A549 (cell line): Measurements from ENCODE around the gene DPYD.

Source experiments
- BHLHE40 ChIP-seq: IDR thresholded peaks from 2 replicates; pipeline ENCODE4 v1.6.1; 2012; ENCODE audit warnings: low read depth, low read length, inconsistent platforms
- CBX8 ChIP-seq: fragments of 200-600 bp; sonication (generic); IDR thresholded peaks from 2 replicates; pipeline ENCODE4 v1.6.1; 2016
- EHF ChIP-seq: fragments of 250-450 bp; sonication (Bioruptor Pico); IDR thresholded peaks from 2 replicates; pipeline ENCODE4 v1.5.0; 2020; ENCODE audit warnings: mild to moderate bottlenecking
- JUN ChIP-seq, 2 experiments: fragments of >200 bp; sonication (Bioruptor Twin); formaldehyde crosslinking; IDR thresholded peaks; 2 replicates in 1 of 2; 3 replicates in 1 of 2; pipeline ENCODE4 v1.6.1; 2016 to 2017
- JUNB ChIP-seq: fragments of >200 bp; sonication (Bioruptor Twin); formaldehyde crosslinking; IDR thresholded peaks from 2 replicates; pipeline ENCODE4 v1.6.1; 2016
- NPAS2 ChIP-seq: fragments of 250-450 bp; sonication (Bioruptor Pico); IDR thresholded peaks from 2 replicates; pipeline ENCODE4 v1.8.0; 2022; ENCODE audit warnings: mild to moderate bottlenecking, moderate library complexity, borderline replicate concordance
- POLR2A ChIP-seq: IDR thresholded peaks from 2 replicates; pipeline ENCODE4 v1.6.1; 2012; ENCODE audit warnings: mild to moderate bottlenecking, low read length
- TF ChIP-seq, protein P1 (sequence below): fragments of >200 bp; sonication (Bioruptor Twin); formaldehyde crosslinking; IDR thresholded peaks from 3 replicates; pipeline ENCODE4 v1.5.1; 2016
- TF ChIP-seq, protein P2 (sequence below): IDR thresholded peaks from 2 replicates; pipeline ENCODE4 v1.6.1; 2012
- TF ChIP-seq, protein P3 (sequence below): fragments of 450-650 bp; IDR thresholded peaks from 2 replicates; pipeline ENCODE4 v1.6.1; 2014; ENCODE audit warnings: antibody characterized with exemption
- TF ChIP-seq, protein P4 (sequence below): fragments of >200 bp; sonication (Bioruptor Twin); formaldehyde crosslinking; IDR thresholded peaks from 3 replicates; pipeline ENCODE4 v1.6.1; 2016

DNA sequence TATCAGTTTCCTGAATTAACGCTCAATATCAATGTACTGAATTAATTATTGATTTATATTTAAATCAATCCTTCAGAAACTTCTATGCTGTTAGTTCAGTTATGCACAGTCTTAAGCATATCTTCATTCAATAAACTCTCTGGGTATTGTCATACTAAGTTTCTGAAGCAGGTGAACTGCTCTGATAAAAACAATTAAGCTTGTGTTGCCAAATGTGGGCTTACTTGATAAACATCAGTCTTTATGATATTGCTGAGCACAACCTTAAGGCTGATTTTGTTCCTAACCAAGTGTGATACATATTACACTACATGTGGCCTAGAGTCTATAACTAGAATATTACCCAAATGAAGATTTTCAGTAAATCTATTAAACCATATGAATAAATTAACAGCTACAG is 67.6 kb downstream of the DPYD start:
- no peak for TF ChIP-seq BHLHE40
- TF ChIP-seq, protein P1, sequence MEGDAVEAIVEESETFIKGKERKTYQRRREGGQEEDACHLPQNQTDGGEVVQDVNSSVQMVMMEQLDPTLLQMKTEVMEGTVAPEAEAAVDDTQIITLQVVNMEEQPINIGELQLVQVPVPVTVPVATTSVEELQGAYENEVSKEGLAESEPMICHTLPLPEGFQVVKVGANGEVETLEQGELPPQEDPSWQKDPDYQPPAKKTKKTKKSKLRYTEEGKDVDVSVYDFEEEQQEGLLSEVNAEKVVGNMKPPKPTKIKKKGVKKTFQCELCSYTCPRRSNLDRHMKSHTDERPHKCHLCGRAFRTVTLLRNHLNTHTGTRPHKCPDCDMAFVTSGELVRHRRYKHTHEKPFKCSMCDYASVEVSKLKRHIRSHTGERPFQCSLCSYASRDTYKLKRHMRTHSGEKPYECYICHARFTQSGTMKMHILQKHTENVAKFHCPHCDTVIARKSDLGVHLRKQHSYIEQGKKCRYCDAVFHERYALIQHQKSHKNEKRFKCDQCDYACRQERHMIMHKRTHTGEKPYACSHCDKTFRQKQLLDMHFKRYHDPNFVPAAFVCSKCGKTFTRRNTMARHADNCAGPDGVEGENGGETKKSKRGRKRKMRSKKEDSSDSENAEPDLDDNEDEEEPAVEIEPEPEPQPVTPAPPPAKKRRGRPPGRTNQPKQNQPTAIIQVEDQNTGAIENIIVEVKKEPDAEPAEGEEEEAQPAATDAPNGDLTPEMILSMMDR, result no peak
- TF ChIP-seq, protein P2, sequence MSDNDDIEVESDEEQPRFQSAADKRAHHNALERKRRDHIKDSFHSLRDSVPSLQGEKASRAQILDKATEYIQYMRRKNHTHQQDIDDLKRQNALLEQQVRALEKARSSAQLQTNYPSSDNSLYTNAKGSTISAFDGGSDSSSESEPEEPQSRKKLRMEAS, result no peak
- TF ChIP-seq CBX8, result no peak
- TF ChIP-seq NPAS2, result no peak
- TF ChIP-seq, protein P3, sequence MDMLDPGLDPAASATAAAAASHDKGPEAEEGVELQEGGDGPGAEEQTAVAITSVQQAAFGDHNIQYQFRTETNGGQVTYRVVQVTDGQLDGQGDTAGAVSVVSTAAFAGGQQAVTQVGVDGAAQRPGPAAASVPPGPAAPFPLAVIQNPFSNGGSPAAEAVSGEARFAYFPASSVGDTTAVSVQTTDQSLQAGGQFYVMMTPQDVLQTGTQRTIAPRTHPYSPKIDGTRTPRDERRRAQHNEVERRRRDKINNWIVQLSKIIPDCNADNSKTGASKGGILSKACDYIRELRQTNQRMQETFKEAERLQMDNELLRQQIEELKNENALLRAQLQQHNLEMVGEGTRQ, result no peak
- TF ChIP-seq POLR2A, result no peak
- TF ChIP-seq JUNB, result no peak
- TF ChIP-seq, protein P4, sequence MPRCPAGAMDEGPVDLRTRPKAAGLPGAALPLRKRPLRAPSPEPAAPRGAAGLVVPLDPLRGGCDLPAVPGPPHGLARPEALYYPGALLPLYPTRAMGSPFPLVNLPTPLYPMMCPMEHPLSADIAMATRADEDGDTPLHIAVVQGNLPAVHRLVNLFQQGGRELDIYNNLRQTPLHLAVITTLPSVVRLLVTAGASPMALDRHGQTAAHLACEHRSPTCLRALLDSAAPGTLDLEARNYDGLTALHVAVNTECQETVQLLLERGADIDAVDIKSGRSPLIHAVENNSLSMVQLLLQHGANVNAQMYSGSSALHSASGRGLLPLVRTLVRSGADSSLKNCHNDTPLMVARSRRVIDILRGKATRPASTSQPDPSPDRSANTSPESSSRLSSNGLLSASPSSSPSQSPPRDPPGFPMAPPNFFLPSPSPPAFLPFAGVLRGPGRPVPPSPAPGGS, result no peak
- no peak for TF ChIP-seq JUN (IDR thresholded peaks at IDR 0.05)
- no peak for TF ChIP-seq EHF (CRISPR knock-in tag)
